Measurements from ENCODE around the gene RTKN.
"Not testable (repeated sequence)": the region's sequence is repeated elsewhere in the genome, so short reads cannot be mapped to it uniquely, and the experiment has no call there.

RTKN gene

GRCh38 chr2:74441690-74442482, at the start of gene RTKN:
Gene RTKN (minus strand): TSS chr2:74441937. CDS start chr2:74441816, 121 bp downstream.
- FAIRE-seq = no peak

- no peak for FAIRE-seq
Measured at GRCh38 chr2:74489906-74490305, 48.2 kb upstream of the RTKN start.

GRCh38 chr2:74488643-74489481, 47.1 kb upstream of the RTKN start:
- FAIRE-seq = no peak

GRCh38 chr2:74486141-74486540, 44.4 kb upstream of the RTKN start:
- FAIRE-seq = no peak

GRCh38 chr2:74483675-74484164, 42.0 kb upstream of the RTKN start:
- not testable (repeated sequence) for FAIRE-seq

- no peak for FAIRE-seq
Measured at GRCh38 chr2:74482801-74483674, 41.3 kb upstream of the RTKN start, which contains the start of the genes CCDC142 and TTC31. Gene CCDC142 (minus strand): TSS chr2:74482998. CDS start chr2:74482837, 161 bp downstream. Gene TTC31 (plus strand): TSS chr2:74483081. CDS start chr2:74483096, 15 bp downstream.

GRCh38 chr2:74481961-74482800, 40.4 kb upstream of the RTKN start:
- no peak for FAIRE-seq

GRCh38 chr2:74481431-74481830, 39.7 kb upstream of the RTKN start:
- FAIRE-seq = no peak

GRCh38 chr2:74474899-74475298, 33.2 kb upstream of the RTKN start:
- FAIRE-seq = no peak

GRCh38 chr2:74474481-74474880, 32.7 kb upstream of the RTKN start:
- no peak for FAIRE-seq

GRCh38 chr2:74472945-74473258, 31.2 kb upstream of the RTKN start:
- FAIRE-seq = no peak

GRCh38 chr2:74472086-74472944, 30.6 kb upstream of the RTKN start, which contains the start of gene MRPL53:
Gene MRPL53 (minus strand): TSS chr2:74472680. CDS start chr2:74472660, 20 bp downstream.
- FAIRE-seq = no peak

- no peak for FAIRE-seq
Measured at GRCh38 chr2:74471332-74472065, 29.8 kb upstream of the RTKN start.

- not testable (repeated sequence) for FAIRE-seq
Measured at GRCh38 chr2:74470742-74471141, 29.0 kb upstream of the RTKN start.

GRCh38 chr2:74464406-74464805, 22.7 kb upstream of the RTKN start:
- no peak for FAIRE-seq

- no peak for FAIRE-seq
Measured at GRCh38 chr2:74462786-74463105, 21.0 kb upstream of the RTKN start.

- no peak for FAIRE-seq
Measured at GRCh38 chr2:74462054-74462785, 20.5 kb upstream of the RTKN start.

GRCh38 chr2:74461187-74462053, 19.7 kb upstream of the RTKN start:
- no peak for FAIRE-seq

Measured in colon (tissue), 2 donors.